Left lung (tissue), 14 donors: ENCODE measurements around the gene DNAL4. TPM values are rescaled to one million over a fixed set of nuclear protein-coding genes. Genes with fewer than 3 reads are reported as not detected.

Experiments
- ATAC-seq: fragments of 200-7000 bp; cut with Tn5 transposase; one replicate; pipeline ENCODE4 v1.9.1; 2020; ENCODE audit warnings: moderate library complexity
- DNase-seq, 4 donors: peaks; one replicate each; pipeline ENCODE4 v3.0.0-alpha.2; 2013 to 2020
- H3K27ac ChIP-seq, 2 donors: fragments of 200-600 bp; sonication (generic) in 1 of 2; one replicate each; pipeline versions ENCODE4 v1.5.0 to v1.8.0; 2020 to 2021
- H3K27me3 ChIP-seq, 2 donors: fragments of 200-600 bp; sonication (generic) in 1 of 2; one replicate each; pipeline versions ENCODE4 v1.5.0 to v1.8.0; 2020 to 2021
- H3K36me3 ChIP-seq, 2 donors: fragments of 200-600 bp; sonication (generic) in 1 of 2; one replicate each; pipeline versions ENCODE4 v1.5.0 to v1.8.0; 2020 to 2021
- H3K4me1 ChIP-seq, 2 donors: fragments of 200-600 bp; one replicate each; pipeline ENCODE4 v1.8.0; 2021
- H3K4me3 ChIP-seq, 2 donors: fragments of 200-600 bp; sonication (generic) in 1 of 2; one replicate each; pipeline versions ENCODE4 v1.5.0 to v1.8.0; 2020 to 2021; ENCODE audit warnings: mild to moderate bottlenecking in 1 of 2
- H3K9me3 ChIP-seq, 2 donors: fragments of 200-600 bp; sonication (generic) in 1 of 2; one replicate each; pipeline versions ENCODE4 v1.5.0 to v1.8.0; 2020 to 2021
- intact Hi-C, 2 donors: fragments of 100-400 bp; cut with DNase I; formaldehyde crosslinking; loops; one replicate each; pipeline versions ENCODE4 v1.11.2 to v1.14.2; 2022
- long read RNA-seq, 12 donors: library from polyadenylated mRNA in 2 of 12; unstranded in 2 of 12; transcript quantifications; one replicate each; pipeline ENCODE4 v2.0.0 and lab custom pipeline, GENCODE V29; 2019 to 2026
- polyA plus RNA-seq, 6 donors: library from polyadenylated mRNA; unstranded; fragments of 120-200 nt; gene quantifications; one replicate each; pipeline ENCODE4 v1.2.1, GENCODE V29; 2013; ENCODE audit not compliant: insufficient read length in 6 of 6
- total RNA-seq, 2 donors: library from RNA; stranded (reverse); fragmentation: NEBNext Ultra II Directional; extraction: Animal tissue kit (Norgen Biotek cat#: 25700); gene quantifications; one replicate each; pipeline ENCODE4 v1.2.1, GENCODE V29; 2021
- TF ChIP-seq, protein P1 (sequence below), 2 donors: fragments of 200-600 bp; sonication (generic) in 1 of 2; IDR thresholded peaks; one replicate each; pipeline versions ENCODE4 v1.5.0 to v1.8.0; 2021; ENCODE audit warnings: antibody characterized with exemption in 2 of 2
- donor health status: DM: no; HTN: yes; CAD: no.
- donor health status: DM: no; HTN: no; CAD: no.

DNAL4 gene, protein sequence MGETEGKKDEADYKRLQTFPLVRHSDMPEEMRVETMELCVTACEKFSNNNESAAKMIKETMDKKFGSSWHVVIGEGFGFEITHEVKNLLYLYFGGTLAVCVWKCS
- total RNA-seq (10 to 100 TPM; 16.3 to 21.5 TPM), polyA plus RNA-seq (10 to 100 TPM; 32.7 to 36.4 (median 34.9) TPM)
- long read RNA-seq, donor 1, transcript DNAL4-201 (4 exons, 1,504 nt): major isoform, 29 of 30 reads
- long read RNA-seq, donor 1, partial matches to known transcripts: 0 of 30 reads
- long read RNA-seq, donor 1, other reads (novel, unspliced or antisense): 0 of 30 reads
- long read RNA-seq, donor 2, transcript DNAL4-201 (4 exons, 1,504 nt): major isoform, 18 of 18 reads
- long read RNA-seq, donor 2, partial matches to known transcripts: 0 of 18 reads
- long read RNA-seq, donor 2, other reads (novel, unspliced or antisense): 0 of 18 reads
- long read RNA-seq, donor 3, transcript DNAL4-201 (4 exons, 1,504 nt): major isoform, 12 of 12 reads
- long read RNA-seq, donor 3, partial matches to known transcripts: 0 of 12 reads
- long read RNA-seq, donor 3, other reads (novel, unspliced or antisense): 0 of 12 reads
- long read RNA-seq, donor 4, transcript DNAL4-201 (4 exons, 1,504 nt): major isoform, 14 of 16 reads
- long read RNA-seq, donor 4, partial matches to known transcripts: 0 of 16 reads
- long read RNA-seq, donor 4, other reads (novel, unspliced or antisense): 1 of 16 reads
- long read RNA-seq, donor 5, transcript DNAL4-201 (4 exons, 1,504 nt): major isoform, 21 of 22 reads
- long read RNA-seq, donor 5, partial matches to known transcripts: 0 of 22 reads
- long read RNA-seq, donor 5, other reads (novel, unspliced or antisense): 0 of 22 reads
- long read RNA-seq, donor 6, transcript DNAL4-201 (4 exons, 1,504 nt): major isoform, 25 of 26 reads
- long read RNA-seq, donor 6, partial matches to known transcripts: 0 of 26 reads
- long read RNA-seq, donor 6, other reads (novel, unspliced or antisense): 0 of 26 reads
- long read RNA-seq, donor 7, transcript DNAL4-201 (4 exons, 1,504 nt): major isoform, 17 of 31 reads
- long read RNA-seq, donor 7, partial matches to known transcripts: 13 of 31 reads
- long read RNA-seq, donor 7, other reads (novel, unspliced or antisense): 0 of 31 reads
- long read RNA-seq, donor 8, transcript DNAL4-201 (4 exons, 1,504 nt): major isoform, 9 of 9 reads
- long read RNA-seq, donor 8, partial matches to known transcripts: 0 of 9 reads
- long read RNA-seq, donor 8, other reads (novel, unspliced or antisense): 0 of 9 reads
- long read RNA-seq, donor 9: 0 reads
- long read RNA-seq, donor 10, transcript DNAL4-201 (4 exons, 1,504 nt): major isoform, 12 of 15 reads
- long read RNA-seq, donor 10, partial matches to known transcripts: 2 of 15 reads
- long read RNA-seq, donor 10, other reads (novel, unspliced or antisense): 1 of 15 reads
- long read RNA-seq, donor 11, transcript DNAL4-201 (4 exons, 1,504 nt): major isoform, 12 of 12 reads
- long read RNA-seq, donor 11, partial matches to known transcripts: 0 of 12 reads
- long read RNA-seq, donor 11, other reads (novel, unspliced or antisense): 0 of 12 reads
- long read RNA-seq, donor 12, transcript DNAL4-201 (4 exons, 1,504 nt): major isoform, 16 of 16 reads
- long read RNA-seq, donor 12, partial matches to known transcripts: 0 of 16 reads
- long read RNA-seq, donor 12, other reads (novel, unspliced or antisense): 0 of 16 reads

DNA sequence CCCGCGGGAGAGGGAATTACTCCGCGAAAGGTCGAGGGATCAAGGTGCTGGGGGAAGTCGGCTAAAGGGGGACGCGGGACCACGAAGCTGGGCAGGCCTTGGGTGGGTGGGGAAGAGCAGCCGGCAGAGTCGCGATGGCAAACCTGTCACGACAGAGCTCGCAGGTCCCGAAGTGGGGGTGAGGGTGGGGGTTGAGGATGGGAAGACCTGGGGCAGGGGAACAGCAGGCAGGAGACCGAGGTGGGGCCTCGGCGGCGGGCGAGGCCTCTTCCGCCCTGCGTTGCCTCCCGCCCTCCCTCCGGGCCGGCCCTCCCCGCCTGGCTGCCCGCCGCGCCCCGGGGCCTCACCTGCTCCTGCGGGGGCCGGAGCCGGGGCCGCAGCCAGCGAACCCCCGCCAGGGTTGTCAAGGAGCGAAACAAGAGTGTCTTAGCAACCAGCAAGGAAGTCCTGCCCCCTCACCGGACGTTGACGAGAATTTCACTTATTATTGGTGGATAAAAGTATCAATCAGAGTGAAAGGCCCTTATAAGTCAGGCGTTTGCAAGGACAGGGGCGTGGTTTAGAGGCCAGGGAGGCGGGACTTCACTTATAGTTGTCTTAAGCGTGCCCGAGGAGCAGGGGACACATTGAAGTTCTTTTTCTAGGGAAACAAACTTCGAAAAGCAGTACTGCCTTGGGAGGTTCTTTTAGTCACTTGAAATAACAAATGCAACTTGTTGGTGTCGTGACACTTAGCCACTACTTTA is at the start of gene DNAL4:
DNAL4 (minus strand) TSS at position 423 of the 746 bp plus-strand sequence. CDS start 11,412 bp downstream, outside the sequence.
- ATAC-seq: peak; percentile 99
- peak within 1 kb of the TSS; percentile 73 to 84 for H3K27ac ChIP-seq
- H3K27me3 ChIP-seq: peaks cover 0 to 35% of the 10 kb centered on the region in 2 donors
- peak within 1 kb of the TSS; percentile 74 to 77 for H3K4me3 ChIP-seq
- peaks cover 0 to 11% of the 10 kb centered on the region in 2 donors for H3K36me3 ChIP-seq
- peaks cover 3 to 10% of the 10 kb centered on the region in 2 donors for H3K4me1 ChIP-seq
- DNase-seq: peak; percentile 92 to 97 (median 96)
- no peaks in the 10 kb centered on the region for H3K9me3 ChIP-seq
- intact Hi-C loops: no loop called here
- TF ChIP-seq, protein P1, sequence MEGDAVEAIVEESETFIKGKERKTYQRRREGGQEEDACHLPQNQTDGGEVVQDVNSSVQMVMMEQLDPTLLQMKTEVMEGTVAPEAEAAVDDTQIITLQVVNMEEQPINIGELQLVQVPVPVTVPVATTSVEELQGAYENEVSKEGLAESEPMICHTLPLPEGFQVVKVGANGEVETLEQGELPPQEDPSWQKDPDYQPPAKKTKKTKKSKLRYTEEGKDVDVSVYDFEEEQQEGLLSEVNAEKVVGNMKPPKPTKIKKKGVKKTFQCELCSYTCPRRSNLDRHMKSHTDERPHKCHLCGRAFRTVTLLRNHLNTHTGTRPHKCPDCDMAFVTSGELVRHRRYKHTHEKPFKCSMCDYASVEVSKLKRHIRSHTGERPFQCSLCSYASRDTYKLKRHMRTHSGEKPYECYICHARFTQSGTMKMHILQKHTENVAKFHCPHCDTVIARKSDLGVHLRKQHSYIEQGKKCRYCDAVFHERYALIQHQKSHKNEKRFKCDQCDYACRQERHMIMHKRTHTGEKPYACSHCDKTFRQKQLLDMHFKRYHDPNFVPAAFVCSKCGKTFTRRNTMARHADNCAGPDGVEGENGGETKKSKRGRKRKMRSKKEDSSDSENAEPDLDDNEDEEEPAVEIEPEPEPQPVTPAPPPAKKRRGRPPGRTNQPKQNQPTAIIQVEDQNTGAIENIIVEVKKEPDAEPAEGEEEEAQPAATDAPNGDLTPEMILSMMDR (IDR thresholded peaks at IDR 0.05): no peak

DNA sequence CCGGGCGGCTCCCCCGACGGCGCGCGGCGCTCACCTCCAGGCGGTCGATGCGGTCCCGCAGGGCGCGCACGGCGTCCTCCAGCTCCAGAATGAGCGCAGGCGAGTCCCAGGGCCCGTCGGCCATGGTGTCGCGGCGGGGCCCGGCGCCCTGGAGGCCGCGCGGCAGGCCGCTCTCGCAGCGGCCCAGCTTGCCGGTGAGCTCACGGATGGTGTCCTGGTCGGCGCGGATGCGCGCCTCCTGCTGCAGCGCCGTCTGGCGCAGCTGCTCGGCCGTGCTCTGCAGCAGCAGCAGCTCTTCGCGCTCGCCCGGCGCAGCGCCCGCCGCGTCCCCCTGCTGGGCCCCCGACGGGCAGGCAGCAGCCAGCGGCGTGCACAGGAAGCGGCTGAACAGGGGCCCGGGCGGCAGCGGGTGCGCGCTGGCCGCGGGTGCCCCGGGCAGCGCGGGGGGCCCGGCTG is 49.3 kb upstream of the DNAL4 start:
- Histone ChIP-seq H3K9me3 (no peaks in the 10 kb centered on the region), H3K27me3 (peaks cover 16 to 79% of the 10 kb centered on the region in 2 donors), H3K4me1 (peaks cover 0 to 16% of the 10 kb centered on the region in 2 donors), H3K36me3 (no peaks in the 10 kb centered on the region), H3K27ac (no peak overlapping the region), H3K4me3 (peak overlapping the region; percentile 22 to 42)
- intact Hi-C loops: no loop called here
- ATAC-seq (peak; percentile 55), DNase-seq (peak in 3 of 4 donors; percentile 77 to 90 (median 79))
- TF ChIP-seq, protein P1 (IDR thresholded peaks at IDR 0.05): peak in 1 of 2 donors; percentile 29

DNA sequence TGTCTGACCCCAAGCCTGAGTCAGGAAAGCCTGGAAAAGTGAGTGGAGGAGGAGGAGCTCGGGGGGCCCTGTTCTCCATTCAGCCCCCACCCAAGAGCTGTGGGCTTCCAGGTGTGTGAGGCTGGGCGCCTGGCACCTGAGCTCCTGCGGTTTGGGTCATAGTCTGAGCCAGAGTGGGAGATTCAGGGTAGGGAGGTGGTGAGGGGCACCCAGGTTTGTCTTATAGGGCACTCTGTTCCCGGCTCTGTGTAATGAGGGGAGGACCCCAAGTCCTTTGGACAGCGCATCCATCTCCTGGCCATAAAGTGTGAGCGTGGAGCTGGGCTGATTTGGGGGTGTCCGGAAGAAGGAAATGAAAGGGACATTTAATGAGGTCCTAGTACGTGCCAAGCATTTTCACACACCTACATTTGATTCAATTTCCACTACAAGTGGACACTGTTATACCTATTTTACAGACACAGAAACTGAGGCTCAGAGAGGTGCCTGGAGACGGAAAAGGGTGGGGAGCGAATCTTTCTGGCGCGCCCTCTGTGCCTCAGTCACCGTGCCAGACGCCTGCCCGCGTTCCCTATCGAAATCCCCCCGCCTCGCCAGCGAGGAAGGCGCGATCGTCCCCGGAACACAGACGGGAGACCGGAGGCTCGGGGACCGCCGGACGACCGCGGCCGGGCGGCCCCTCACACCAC is 48.7 kb upstream of the DNAL4 start:
- ATAC-seq (no peak), DNase-seq (peak in 1 of 4 donors; percentile 33)
- intact Hi-C loops: no loop called here
- H3K4me1 ChIP-seq: peaks cover 0 to 16% of the 10 kb centered on the region in 2 donors
- peak overlapping the region; percentile 22 to 42 for H3K4me3 ChIP-seq
- TF ChIP-seq, protein P1 (IDR thresholded peaks at IDR 0.05): no peak
- H3K36me3 ChIP-seq: no peaks in the 10 kb centered on the region
- H3K27me3 ChIP-seq: peaks cover 16 to 81% of the 10 kb centered on the region in 2 donors
- H3K9me3 ChIP-seq: no peaks in the 10 kb centered on the region
- H3K27ac ChIP-seq: no peak overlapping the region
